ENCODE results near the gene MBTPS1. TPM values are rescaled to one million over a fixed set of nuclear protein-coding genes. Genes with fewer than 3 reads are reported as not detected.

Gene MBTPS1
- polyA plus RNA-seq, 3 donors, result 26.4 to 73.8 (median 28.0) TPM

DNA sequence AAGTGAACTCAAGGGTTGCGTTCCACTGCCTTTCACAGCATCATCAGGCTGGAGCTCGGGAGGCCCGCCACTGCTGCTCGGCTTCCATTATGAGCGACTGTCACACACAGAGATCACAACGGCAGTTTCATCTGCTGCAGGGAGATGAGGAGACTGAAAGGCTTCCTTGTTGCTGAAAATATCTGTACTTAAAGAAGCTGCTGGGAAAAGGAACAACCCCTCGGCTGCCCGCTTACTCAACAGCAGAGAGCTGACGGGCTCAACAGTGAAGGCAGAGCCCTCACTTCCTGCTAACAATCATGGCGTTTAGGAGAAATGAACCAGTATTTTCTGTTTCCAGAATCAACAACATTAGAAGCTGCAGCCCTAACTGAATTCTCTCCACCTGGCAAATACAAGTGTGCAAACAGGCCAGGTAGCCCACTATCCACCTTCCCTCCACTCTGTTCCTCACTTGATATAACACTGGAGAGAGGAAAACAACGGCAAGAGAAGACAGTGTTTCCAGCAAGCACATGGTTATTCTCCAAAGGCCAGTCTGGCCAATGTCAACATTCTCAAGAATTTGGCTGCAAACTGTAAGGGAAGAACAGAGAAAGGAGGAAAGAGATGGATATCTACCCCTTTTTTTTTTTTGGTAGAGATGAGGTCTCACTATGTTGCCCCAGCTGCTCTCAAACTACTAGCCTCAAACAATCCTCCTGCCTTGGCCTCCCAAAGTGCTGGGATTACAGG is 33.7 kb downstream of the MBTPS1 start:
- peak overlapping the region; percentile 87 to 96 (median 92) for H3K27ac Mint-ChIP-seq
- TF ChIP-seq, protein P1, sequence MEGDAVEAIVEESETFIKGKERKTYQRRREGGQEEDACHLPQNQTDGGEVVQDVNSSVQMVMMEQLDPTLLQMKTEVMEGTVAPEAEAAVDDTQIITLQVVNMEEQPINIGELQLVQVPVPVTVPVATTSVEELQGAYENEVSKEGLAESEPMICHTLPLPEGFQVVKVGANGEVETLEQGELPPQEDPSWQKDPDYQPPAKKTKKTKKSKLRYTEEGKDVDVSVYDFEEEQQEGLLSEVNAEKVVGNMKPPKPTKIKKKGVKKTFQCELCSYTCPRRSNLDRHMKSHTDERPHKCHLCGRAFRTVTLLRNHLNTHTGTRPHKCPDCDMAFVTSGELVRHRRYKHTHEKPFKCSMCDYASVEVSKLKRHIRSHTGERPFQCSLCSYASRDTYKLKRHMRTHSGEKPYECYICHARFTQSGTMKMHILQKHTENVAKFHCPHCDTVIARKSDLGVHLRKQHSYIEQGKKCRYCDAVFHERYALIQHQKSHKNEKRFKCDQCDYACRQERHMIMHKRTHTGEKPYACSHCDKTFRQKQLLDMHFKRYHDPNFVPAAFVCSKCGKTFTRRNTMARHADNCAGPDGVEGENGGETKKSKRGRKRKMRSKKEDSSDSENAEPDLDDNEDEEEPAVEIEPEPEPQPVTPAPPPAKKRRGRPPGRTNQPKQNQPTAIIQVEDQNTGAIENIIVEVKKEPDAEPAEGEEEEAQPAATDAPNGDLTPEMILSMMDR (IDR thresholded peaks at IDR 0.05), result no peak
- DNase-seq, result peak; percentile 46 to 61 (median 57)
- peak overlapping the region; percentile 70 to 82 for H3K4me3 Mint-ChIP-seq
- Histone ChIP-seq H3K4me2 (replicated peaks; ENCODE audit: extremely low read depth, low read length, poor library complexity, severe bottlenecking) (peak overlapping the region; percentile 62), H3K4me3 (replicated peaks in 1 of 3; ENCODE audit: low read depth in 2 of 3, low read length in 3 of 3) (peak overlapping the region in 1 of 3 experiments; percentile 58), H3K27me3 (ENCODE audit: control insufficient read depth in 2 of 2, insufficient read depth in 2 of 2, low read length in 2 of 2) (no peaks in the 10 kb centered on the region), H2AFZ (ENCODE audit: insufficient read depth, low read depth, low read length, poor library complexity, severe bottlenecking) (peak overlapping the region; percentile 84), H3K36me3 (replicated peaks in 1 of 2; ENCODE audit: control insufficient read depth in 1 of 2, insufficient read depth in 2 of 2, low read length in 2 of 2) (peaks cover 41 to 70% of the 10 kb centered on the region in 2 donors), H3K79me2 (ENCODE audit: insufficient read depth, low read length) (peaks cover 48% of the 10 kb centered on the region), H3K9me3 (replicated peaks in 1 of 2; ENCODE audit: control insufficient read depth in 1 of 2, insufficient read depth in 1 of 2, low read length in 2 of 2) (no peaks in the 10 kb centered on the region), H3K4me1 (ENCODE audit: control insufficient read depth in 1 of 2, insufficient read depth in 2 of 2, low read length in 2 of 2) (peaks cover 51 to 54% of the 10 kb centered on the region in 2 donors), H4K20me1 (ENCODE audit: insufficient read depth, low read length) (peaks cover 9% of the 10 kb centered on the region), H3K27ac (ENCODE audit: low read depth in 1 of 2, low read length in 2 of 2) (peak overlapping the region; percentile 80 to 87), H3K9ac (ENCODE audit: insufficient read depth, low read length, poor library complexity, severe bottlenecking) (peak overlapping the region; percentile 35)
- intact Hi-C loops (cut with micrococcal nuclease), result loop anchor here in 1 of 2 donors (5.0 kb wide), 1 partner anchor 34 kb away; the partner anchor contains the start of gene MBTPS1
- H3K4me1 Mint-ChIP-seq, result peaks cover 52% of the 10 kb centered on the region
- no peaks in the 10 kb centered on the region for H3K9me3 Mint-ChIP-seq
- 14% methylated on average over 4 of the region's 11 CpGs for WGBS (ENCODE audit: insufficient coverage)
- H3K36me3 Mint-ChIP-seq, result peaks cover 69% of the 10 kb centered on the region in 2 donors
- no peaks in the 10 kb centered on the region for H3K27me3 Mint-ChIP-seq (ENCODE audit: low read depth in 3 of 3)

DNA sequence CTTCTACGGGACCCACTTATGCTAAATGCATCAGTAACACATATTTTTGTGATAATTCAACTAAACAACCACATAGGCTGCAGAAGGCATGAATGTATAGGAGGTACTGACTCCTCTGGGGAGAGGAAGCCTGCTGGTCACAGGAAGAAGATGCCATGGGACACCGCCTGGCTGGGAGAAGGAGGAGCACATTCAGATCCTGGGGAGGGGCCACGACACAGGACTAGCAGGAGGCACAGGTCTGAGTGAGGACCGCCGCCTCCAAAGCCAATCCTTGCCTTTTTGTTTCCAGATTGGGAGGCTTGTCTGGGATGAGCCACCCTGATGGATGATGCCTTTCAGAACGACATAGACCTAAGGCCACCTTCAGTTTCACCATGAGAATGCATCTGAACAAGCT is 34.6 kb downstream of the MBTPS1 start:
- Mint-ChIP-seq H3K9me3 (no peaks in the 10 kb centered on the region), H3K27me3 (ENCODE audit: low read depth in 3 of 3) (no peaks in the 10 kb centered on the region), H3K36me3 (peaks cover 69% of the 10 kb centered on the region in 2 donors), H3K4me1 (peaks cover 44% of the 10 kb centered on the region), H3K4me3 (no peak overlapping the region), H3K27ac (peak overlapping the region; percentile 41 to 96 (median 74))
- Histone ChIP-seq H3K4me1 (ENCODE audit: control insufficient read depth in 1 of 2, insufficient read depth in 2 of 2, low read length in 2 of 2) (peaks cover 44 to 45% of the 10 kb centered on the region in 2 donors), H3K27me3 (ENCODE audit: control insufficient read depth in 2 of 2, insufficient read depth in 2 of 2, low read length in 2 of 2) (no peaks in the 10 kb centered on the region), H3K36me3 (replicated peaks in 1 of 2; ENCODE audit: control insufficient read depth in 1 of 2, insufficient read depth in 2 of 2, low read length in 2 of 2) (peaks cover 40 to 70% of the 10 kb centered on the region in 2 donors), H4K20me1 (ENCODE audit: insufficient read depth, low read length) (peaks cover 17% of the 10 kb centered on the region), H2AFZ (ENCODE audit: insufficient read depth, low read depth, low read length, poor library complexity, severe bottlenecking) (no peak overlapping the region), H3K4me2 (replicated peaks; ENCODE audit: extremely low read depth, low read length, poor library complexity, severe bottlenecking) (no peak overlapping the region), H3K27ac (ENCODE audit: low read depth in 1 of 2, low read length in 2 of 2) (peak overlapping the region; percentile 80 to 87), H3K9ac (ENCODE audit: insufficient read depth, low read length, poor library complexity, severe bottlenecking) (no peak overlapping the region), H3K9me3 (replicated peaks in 1 of 2; ENCODE audit: control insufficient read depth in 1 of 2, insufficient read depth in 1 of 2, low read length in 2 of 2) (no peaks in the 10 kb centered on the region), H3K4me3 (replicated peaks in 1 of 3; ENCODE audit: low read depth in 2 of 3, low read length in 3 of 3) (no peak overlapping the region), H3K79me2 (ENCODE audit: insufficient read depth, low read length) (peaks cover 47% of the 10 kb centered on the region)
- intact Hi-C loops (cut with micrococcal nuclease), result loop anchor here in 1 of 2 donors (5.0 kb wide), 1 partner anchor 35 kb away; the partner anchor contains the start of gene MBTPS1
- TF ChIP-seq, protein P1 (IDR thresholded peaks at IDR 0.05), result no peak
- no peak for DNase-seq
- 88% methylated on average over 4 of the region's 6 CpGs for WGBS (ENCODE audit: insufficient coverage)

Data from CD14-positive monocyte (primary cell).